Endothelial cell of umbilical vein (primary cell): ENCODE data around the gene FAM234B. TPM values are rescaled to one million over a fixed set of nuclear protein-coding genes. Genes with fewer than 3 reads are reported as not detected.

Experiments
- BruUV-seq: library from RNA; stranded (reverse); fragments of 400-500 nt; replicated peaks from 2 replicates; lab custom pipeline; 2021; lab: Mats Ljungman, UMichigan
- CTCF ChIA-PET: fragments of 300-600, 350-600 bp; sonication (Branson Sonifier 250); formaldehyde crosslinking; loops from one replicate; lab custom pipeline; 2021; ENCODE audit warnings: antibody characterized with exemption, inconsistent platforms; lab: Charles Lee
- POLR2A ChIA-PET: fragments of 300-600, 350-600 bp; sonication (Branson Sonifier 250); formaldehyde crosslinking; loops from one replicate; lab custom pipeline; 2021; ENCODE audit warnings: antibody characterized with exemption, inconsistent platforms; lab: Charles Lee
- DNase-seq: peaks from one replicate; pipeline ENCODE4 v3.0.0-alpha.2; 2011; ENCODE audit warnings: low read depth, low spot score
- FAIRE-seq: peaks from 2 replicates; lab custom pipeline; 2011; peaks lifted over from hg19 to GRCh38; lab: Jason Lieb, UNC
- H2AFZ ChIP-seq: 2 replicates; pipeline ENCODE4 v1.6.0; 2012; ENCODE audit warnings: low read depth, low read length, control low read depth, inconsistent platforms
- H3K27ac ChIP-seq: 2 replicates; pipeline ENCODE4 v1.5.1; 2011; ENCODE audit warnings: low read depth, mild to moderate bottlenecking, control low read depth, low read length, moderate library complexity; ENCODE audit not compliant: insufficient read depth
- H3K27me3 ChIP-seq, 2 experiments: 2 replicates each; pipeline versions ENCODE4 v1.6.0 to v1.6.1; 2011; ENCODE audit warnings: low read length in 2 of 2, mixed read lengths in 1 of 2; ENCODE audit not compliant: control insufficient read depth in 2 of 2, insufficient read depth in 2 of 2
- H3K36me3 ChIP-seq, 2 experiments: 2 replicates in 1 of 2; 3 replicates in 1 of 2; pipeline ENCODE4 v1.5.1; 2011; ENCODE audit warnings: low read length in 2 of 2, mild to moderate bottlenecking in 1 of 2, moderate library complexity in 1 of 2; ENCODE audit not compliant: control insufficient read depth in 2 of 2, insufficient read depth in 2 of 2; ENCODE audit errors: extremely low read depth in 1 of 2
- H3K4me1 ChIP-seq: 3 replicates; pipeline ENCODE4 v1.5.1; 2011; ENCODE audit warnings: mild to moderate bottlenecking, low read length; ENCODE audit not compliant: control insufficient read depth, insufficient read depth; ENCODE audit errors: extremely low read depth
- H3K4me2 ChIP-seq: 2 replicates; pipeline ENCODE4 v1.6.1; 2011; ENCODE audit warnings: low read length, control low read depth, mixed read lengths; ENCODE audit not compliant: insufficient read depth
- H3K4me3 ChIP-seq, 3 experiments: fragments of 200-600 bp in 1 of 3; sonication (generic), shearing (Covaris generic) in 1 of 3; replicated peaks in 1 of 3; 2 replicates each; pipeline ENCODE4 v1.5.1; 2011 to 2016; ENCODE audit warnings: control low read depth in 3 of 3, low read length in 3 of 3, mild to moderate bottlenecking in 2 of 3, inconsistent platforms in 1 of 3, low read depth in 1 of 3, moderate library complexity in 1 of 3; ENCODE audit not compliant: insufficient read depth in 1 of 3
- H3K79me2 ChIP-seq: 2 replicates; pipeline ENCODE4 v1.6.0; 2012; ENCODE audit warnings: low read length, inconsistent platforms; ENCODE audit not compliant: control insufficient read depth, insufficient read depth
- H3K9ac ChIP-seq: replicated peaks from 2 replicates; pipeline ENCODE3; 2011; ENCODE audit warnings: low read length, control low read depth; ENCODE audit not compliant: insufficient read depth; ENCODE audit errors: extremely low read depth
- H3K9me1 ChIP-seq: replicated peaks from 3 replicates; pipeline ENCODE4 v1.6.0; 2011; ENCODE audit warnings: mild to moderate bottlenecking, low read length; ENCODE audit not compliant: control insufficient read depth, insufficient read depth; ENCODE audit errors: extremely low read depth
- H3K9me3 ChIP-seq: replicated peaks from 2 replicates; pipeline ENCODE4 v1.5.1; 2012; ENCODE audit warnings: low read length, inconsistent platforms; ENCODE audit not compliant: control insufficient read depth, insufficient read depth
- H4K20me1 ChIP-seq: replicated peaks from 2 replicates; pipeline ENCODE3; 2011; ENCODE audit warnings: mild to moderate bottlenecking, low read length; ENCODE audit not compliant: control insufficient read depth, insufficient read depth; ENCODE audit errors: extremely low read depth
- CTCF ChIP-seq, 2 donors: IDR thresholded peaks; 1 replicate in 1 of 2; 2 replicates in 1 of 2; pipeline ENCODE4 v1.5.1; 2011; ENCODE audit warnings: low read length in 2 of 2, mild to moderate bottlenecking in 2 of 2, moderate library complexity in 2 of 2, control low read depth in 1 of 2, inconsistent platforms in 1 of 2, low read depth in 1 of 2; ENCODE audit not compliant: insufficient read depth in 1 of 2; ENCODE audit errors: extremely low read depth in 1 of 2
- FOS ChIP-seq: IDR thresholded peaks from 2 replicates; pipeline ENCODE4 v1.6.1; 2011; ENCODE audit warnings: mild to moderate bottlenecking, low read length, moderate library complexity, borderline replicate concordance; ENCODE audit not compliant: insufficient read depth
- GATA2 ChIP-seq: IDR thresholded peaks from 2 replicates; pipeline ENCODE4 v1.7.0; 2011; ENCODE audit warnings: low read depth, mild to moderate bottlenecking, moderate library complexity, mixed read lengths, low read length; ENCODE audit not compliant: insufficient read length, insufficient read depth
- JUN ChIP-seq: IDR thresholded peaks from 2 replicates; pipeline ENCODE4 v1.6.1; 2011; ENCODE audit warnings: borderline replicate concordance, low read depth; ENCODE audit not compliant: insufficient read length, insufficient read depth
- MYC ChIP-seq: IDR thresholded peaks from one replicate; pipeline ENCODE4 v1.6.1; 2011; ENCODE audit warnings: mild to moderate bottlenecking, low read depth, low read length
- POLR2A ChIP-seq: IDR thresholded peaks from 2 replicates; pipeline ENCODE4 v1.6.1; 2012; ENCODE audit warnings: low read depth, mild to moderate bottlenecking, control low read depth, low read length
- POLR2AphosphoS5 ChIP-seq: IDR thresholded peaks from 2 replicates; pipeline ENCODE4 v1.6.1; 2012; ENCODE audit warnings: low read depth, mild to moderate bottlenecking, control low read depth, low read length, moderate library complexity; ENCODE audit not compliant: insufficient read depth
- dilution Hi-C: fragments of 300-500 bp; cut with MboI; formaldehyde crosslinking; loops from one replicate; pipeline ENCODE4 v1.15.0; 2019; ENCODE audit warnings: low sequenced_read_pairs; ENCODE audit not compliant: extremely low pct_ligation_motif_present
- intact Hi-C: fragments of 100-400 bp; cut with micrococcal nuclease; formaldehyde crosslinking; loops from one replicate; pipeline ENCODE4 v1.10.0; 2022
- polyA plus RNA-seq, 4 experiments: library from polyadenylated mRNA; depleted of rRNA in 3 of 4; stranded (reverse) in 3 of 4; unstranded in 1 of 4; fragments of >200 nt; gene quantifications; 2 replicates each; pipeline versions ENCODE4 v1.2.1 to v1.2.3, GENCODE V29; 2011 to 2012; ENCODE audit warnings: missing spikeins in 1 of 4
- total RNA-seq: library from RNA; stranded (reverse); gene quantifications from 2 replicates; pipeline ENCODE4 v1.2.3, GENCODE V29; 2021
- TF ChIP-seq, protein P1 (sequence below): IDR thresholded peaks from 2 replicates; pipeline ENCODE4 v1.6.1; 2011; ENCODE audit not compliant: insufficient read depth, insufficient read length

FAM234B gene
- total and polyA plus RNA-seq, 2 donors (not counting 3 experiments of a cell fraction or from before 2014, with no cell fraction given), result 4.9 to 13.2 TPM

DNA sequence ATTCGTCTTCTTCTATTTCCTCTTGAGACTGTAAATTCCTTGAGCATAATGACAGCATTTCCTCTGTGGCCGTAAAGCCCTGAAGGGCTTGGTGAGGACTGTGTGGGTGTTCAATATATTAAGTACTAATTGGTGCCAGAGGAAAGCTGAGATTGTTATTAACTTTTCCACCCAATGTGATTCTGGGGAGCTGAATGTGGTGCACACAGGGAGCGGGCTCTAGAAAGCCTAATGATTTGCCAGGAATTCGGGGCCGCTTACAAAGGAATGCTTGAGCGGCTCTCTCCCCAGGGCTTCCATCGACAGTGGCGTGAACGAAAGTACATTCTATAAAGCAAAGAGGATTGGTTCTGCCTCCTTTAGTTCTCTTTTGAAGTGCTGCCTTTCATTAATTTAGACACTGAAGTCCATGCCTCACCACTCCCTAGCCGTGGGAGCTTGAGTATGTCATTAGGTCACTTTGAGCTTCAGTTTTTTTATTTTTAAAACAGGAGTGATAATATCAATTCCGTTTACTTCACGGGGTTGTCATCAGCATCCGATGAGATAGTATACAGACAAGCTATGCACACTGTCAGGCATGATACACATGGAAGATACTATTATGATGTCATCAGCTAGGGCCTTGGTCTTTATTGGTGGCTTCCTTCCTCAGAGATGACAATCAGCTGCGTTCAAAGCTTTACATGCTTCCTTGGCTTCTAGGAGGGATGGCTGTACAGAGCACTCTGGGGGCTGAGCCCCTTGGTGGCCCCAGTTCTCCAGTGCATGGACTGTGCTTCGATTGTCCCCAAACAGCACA is 70.3 kb downstream of the FAM234B start:
- Histone ChIP-seq H4K20me1 (no peaks in the 10 kb centered on the region), H3K36me3 (no peaks in the 10 kb centered on the region), H2AFZ (no peak overlapping the region), H3K9ac (no peak overlapping the region), H3K9me1 (no peaks in the 10 kb centered on the region), H3K4me1 (peaks cover 25% of the 10 kb centered on the region), H3K9me3 (no peaks in the 10 kb centered on the region), H3K4me3 (no peak overlapping the region), H3K4me2 (peak overlapping the region; percentile 2), H3K79me2 (no peaks in the 10 kb centered on the region), H3K27me3 (no peaks in the 10 kb centered on the region), H3K27ac (no peak overlapping the region)
- ChIA-PET CTCF (interaction anchor here (1.0 to 4.4 kb wide), 5 partner anchors 10 to 69 kb away, joined by 3 to 18 read pairs (median 5); no protein-coding TSS in a partner anchor), POLR2A (no interaction called here)
- DNase-seq, result no peak
- no TSS peak for BruUV-seq
- dilution Hi-C loops, result no loop called here
- intact Hi-C loops, result no loop called here
- no peak for FAIRE-seq
- TF ChIP-seq MYC (no peak), GATA2 (peak; percentile 17), FOS (no peak), POLR2AphosphoS5 (no peak), JUN (peak; percentile 25), POLR2A (no peak), CTCF (IDR thresholded peaks at IDR 0.05; ENCODE audit: extremely low read depth in 1 of 2, insufficient read depth in 1 of 2, low read depth in 1 of 2, low read length in 2 of 2) (no peak)
- TF ChIP-seq, protein P1, sequence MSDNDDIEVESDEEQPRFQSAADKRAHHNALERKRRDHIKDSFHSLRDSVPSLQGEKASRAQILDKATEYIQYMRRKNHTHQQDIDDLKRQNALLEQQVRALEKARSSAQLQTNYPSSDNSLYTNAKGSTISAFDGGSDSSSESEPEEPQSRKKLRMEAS, result no peak
